HG03521 (cell line): ENCODE measurements around the gene PTPRM.

Source experiments
- ATAC-seq: cut with Tn5 transposase; IDR thresholded peaks from one replicate; pipeline ENCODE4 v1.9.1; 2021; ENCODE audit warnings: mild to moderate bottlenecking, moderate library complexity; ENCODE audit not compliant: unreplicated experiment

PTPRM gene

GRCh38 chr18:7979714-7980113 is 412.6 kb downstream of the PTPRM start:
- ATAC-seq, result no peak

GRCh38 chr18:7980136-7980535 is 413.0 kb downstream of the PTPRM start:
- ATAC-seq, result no peak

- ATAC-seq, result no peak
Observed at GRCh38 chr18:7980656-7981055, 413.5 kb downstream of the PTPRM start.

GRCh38 chr18:7982216-7982615 is 415.1 kb downstream of the PTPRM start:
- ATAC-seq, result no peak

GRCh38 chr18:7987284-7987976 is 420.3 kb downstream of the PTPRM start:
- no peak for ATAC-seq

- ATAC-seq, result no peak
Observed at GRCh38 chr18:7990670-7991069, 423.6 kb downstream of the PTPRM start.

- ATAC-seq, result no peak
Observed at GRCh38 chr18:8001711-8002301, 434.7 kb downstream of the PTPRM start.

- ATAC-seq, result no peak
Observed at GRCh38 chr18:8003878-8004675, 437.0 kb downstream of the PTPRM start.

- ATAC-seq, result no peak
Observed at GRCh38 chr18:8004792-8005191, 437.7 kb downstream of the PTPRM start.

- no peak for ATAC-seq
Observed at GRCh38 chr18:8005870-8006569, 438.9 kb downstream of the PTPRM start.

GRCh38 chr18:8006979-8007378 is 439.9 kb downstream of the PTPRM start:
- ATAC-seq, result no peak

GRCh38 chr18:8008033-8008432 is 440.9 kb downstream of the PTPRM start:
- ATAC-seq, result no peak

- no peak for ATAC-seq
Observed at GRCh38 chr18:8011361-8011760, 444.2 kb downstream of the PTPRM start.

- no peak for ATAC-seq
Observed at GRCh38 chr18:8011906-8012305, 444.8 kb downstream of the PTPRM start.

GRCh38 chr18:8018701-8019331 is 451.7 kb downstream of the PTPRM start:
- ATAC-seq, result no peak

- no peak for ATAC-seq
Observed at GRCh38 chr18:8019600-8019999, 452.5 kb downstream of the PTPRM start.

- ATAC-seq, result no peak
Observed at GRCh38 chr18:8020132-8020846, 453.2 kb downstream of the PTPRM start.

- no peak for ATAC-seq
Observed at GRCh38 chr18:8029061-8029460, 461.9 kb downstream of the PTPRM start.

GRCh38 chr18:8029731-8030130 is 462.6 kb downstream of the PTPRM start:
- ATAC-seq, result no peak

GRCh38 chr18:8030201-8030600 is 463.1 kb downstream of the PTPRM start:
- no peak for ATAC-seq
